ELF-1 (cell line): ENCODE data around the gene SCIN.
A peak's percentile ranks its signal among the peaks of the same experiment; 100 is the strongest.
"Not testable (repeated sequence)": the region's sequence is repeated elsewhere in the genome, so short reads cannot be mapped to it uniquely, and the experiment has no call there.

Experiments
- DNase-seq: peaks from one replicate; pipeline ENCODE4 v3.0.0-alpha.2; 2016; ENCODE audit warnings: low read depth, low spot score

Gene SCIN

DNA sequence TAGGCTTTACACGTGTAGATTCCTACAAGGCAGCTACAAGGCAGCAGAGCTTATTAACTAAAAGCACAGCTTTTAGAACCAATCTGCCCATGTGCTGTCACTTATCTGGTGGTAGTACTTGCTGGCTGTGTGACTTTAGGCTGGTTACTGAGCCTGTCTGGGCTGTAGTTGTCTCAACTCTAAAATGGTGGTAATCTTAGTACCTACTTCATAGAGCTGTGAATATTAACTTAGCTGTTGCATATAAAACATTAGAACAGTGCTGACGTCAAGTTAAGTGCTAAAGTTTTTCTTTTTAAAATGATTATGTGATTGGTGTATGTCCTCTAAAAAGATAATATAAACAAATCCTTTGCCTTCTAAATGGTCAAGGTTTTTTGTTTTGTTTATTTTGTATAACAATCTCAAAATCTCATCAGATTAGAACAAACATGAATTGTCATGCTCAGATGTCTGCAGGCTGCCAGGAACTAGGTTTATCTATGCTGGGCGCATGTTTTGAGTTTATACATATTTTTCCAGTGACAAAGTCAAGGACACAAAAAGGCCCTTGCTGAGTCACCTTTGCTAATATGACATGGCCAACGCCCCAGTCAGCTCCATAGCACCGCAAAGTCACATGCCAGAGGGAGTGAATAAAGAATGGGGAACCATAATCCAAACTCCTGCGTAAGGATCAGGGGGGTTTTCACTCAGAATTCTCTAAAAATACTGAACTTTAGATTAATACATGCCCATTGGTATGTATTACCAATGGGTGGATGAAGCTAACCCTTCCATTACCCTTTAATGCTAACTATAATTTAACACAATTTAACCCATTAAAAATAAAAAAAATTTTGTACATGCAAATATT is 77.1 kb downstream of the SCIN start:
- DNase-seq: no peak

DNA sequence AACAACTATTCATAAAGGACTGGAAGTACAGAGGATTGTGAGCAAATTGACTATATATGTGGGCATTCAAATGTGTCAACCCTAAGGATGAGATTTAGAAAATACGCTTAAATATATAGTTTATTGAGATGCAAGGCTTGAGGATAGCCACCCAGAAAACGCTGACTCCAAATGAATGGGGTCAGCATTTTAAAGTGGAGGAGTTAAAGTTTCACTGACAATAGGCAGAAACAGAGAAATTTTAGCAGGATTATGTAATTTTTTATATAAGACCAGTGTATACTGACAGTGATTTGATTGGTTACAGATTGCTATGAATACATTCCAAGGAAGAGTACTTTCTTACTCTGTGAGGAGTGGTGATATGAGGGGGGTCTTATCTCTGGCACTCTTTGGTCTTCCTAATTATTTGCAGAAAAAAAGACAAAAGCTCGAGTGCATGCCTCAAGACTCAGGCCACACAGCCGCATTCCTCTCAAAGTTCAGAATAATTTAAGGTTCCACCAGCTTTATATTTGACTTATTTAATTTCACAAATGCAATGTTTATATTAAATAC is 78.3 kb downstream of the SCIN start:
- DNase-seq: no peak

DNA sequence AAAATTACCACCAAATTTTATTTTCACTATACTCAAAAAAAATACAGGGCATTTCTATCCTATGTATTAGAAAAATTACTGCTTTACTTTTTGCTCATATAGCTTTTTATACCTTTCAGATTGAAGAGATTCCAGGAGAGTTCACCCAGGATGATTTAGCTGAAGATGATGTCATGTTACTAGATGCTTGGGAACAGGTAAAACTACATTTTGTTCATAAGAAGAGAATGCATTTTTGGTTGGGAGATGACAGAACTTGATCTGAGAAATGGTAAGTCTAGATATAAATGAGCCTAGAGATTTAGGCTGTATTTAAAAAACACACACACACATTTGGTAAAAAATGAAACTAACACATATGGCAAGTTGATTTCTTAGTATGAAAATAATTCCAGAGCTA is 78.8 kb downstream of the SCIN start:
- no peak for DNase-seq

DNA sequence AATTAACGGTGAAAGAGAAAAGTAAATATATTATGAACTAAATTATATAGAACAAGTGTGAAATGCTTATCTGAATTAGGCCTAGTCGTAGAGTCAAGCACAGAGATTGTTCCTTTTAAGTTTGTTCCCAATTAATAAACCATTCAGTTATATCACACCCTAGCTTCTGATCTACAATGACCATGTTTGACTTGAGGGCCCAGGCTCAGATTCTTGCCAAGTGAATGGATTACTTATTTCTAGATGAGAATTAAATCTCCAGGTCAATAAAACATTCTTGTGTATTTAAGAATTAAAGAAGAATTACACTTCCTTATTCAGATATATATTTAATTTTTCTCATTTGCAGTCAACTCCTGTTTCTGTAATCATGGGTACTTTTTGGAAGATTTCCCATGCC is 79.6 kb downstream of the SCIN start:
- no peak for DNase-seq

DNA sequence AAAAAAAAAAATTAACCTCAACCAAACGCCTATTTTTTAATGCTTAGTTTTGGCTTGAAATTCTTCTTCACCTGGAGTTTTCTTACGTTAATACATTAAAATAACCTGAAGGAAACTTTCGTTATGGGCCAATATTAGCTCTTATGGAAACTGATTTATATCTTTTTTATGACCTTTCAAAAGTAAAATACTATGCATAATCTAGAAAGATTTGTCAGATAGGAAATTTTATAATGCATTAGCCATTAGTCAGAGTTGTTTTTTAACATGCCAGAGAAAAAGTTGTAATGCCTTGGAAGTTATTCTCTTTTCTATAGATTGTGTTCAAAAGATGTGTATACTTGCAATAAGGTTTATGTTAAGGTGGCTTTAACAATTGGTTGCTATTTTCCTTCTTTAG is 82.6 kb downstream of the SCIN start:
- DNase-seq: no peak

DNA sequence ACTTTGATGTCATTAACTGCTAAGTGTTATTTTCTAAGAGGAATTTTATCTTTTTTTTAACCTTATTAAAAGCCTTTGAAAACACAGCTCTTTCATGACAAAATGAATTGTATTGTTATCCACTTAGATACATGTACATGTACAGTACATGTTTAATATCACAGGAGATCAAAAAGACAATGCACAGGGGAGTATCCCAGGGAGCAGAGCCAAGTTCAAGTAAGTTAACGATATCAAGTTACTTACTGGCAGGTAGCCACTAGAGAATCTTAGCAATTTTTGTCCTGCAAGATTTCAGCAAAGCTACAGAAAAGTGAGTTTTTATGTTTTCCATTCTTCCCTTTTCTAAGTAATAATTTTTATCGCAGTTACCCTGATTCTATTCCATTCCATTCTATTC is 83.0 kb downstream of the SCIN start:
- DNase-seq: no peak

DNA sequence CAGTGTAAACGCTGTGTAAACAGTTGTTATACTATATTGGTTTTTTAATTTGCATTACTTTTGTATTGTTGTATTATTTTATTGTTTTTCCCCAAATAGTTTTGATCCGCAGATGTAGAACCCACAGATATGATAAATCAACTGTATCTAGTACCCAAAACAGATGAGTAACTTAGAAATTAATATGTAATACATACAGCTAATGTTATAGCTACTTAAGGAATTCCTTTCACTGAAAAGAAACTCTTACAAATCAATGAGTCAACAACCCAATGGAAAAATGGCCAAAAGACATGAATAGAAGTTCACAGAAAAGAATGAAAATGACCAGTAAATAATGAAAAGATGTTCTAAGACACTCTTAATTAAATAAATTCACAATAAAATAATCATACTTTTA is 84.6 kb downstream of the SCIN start:
- no peak for DNase-seq

DNA sequence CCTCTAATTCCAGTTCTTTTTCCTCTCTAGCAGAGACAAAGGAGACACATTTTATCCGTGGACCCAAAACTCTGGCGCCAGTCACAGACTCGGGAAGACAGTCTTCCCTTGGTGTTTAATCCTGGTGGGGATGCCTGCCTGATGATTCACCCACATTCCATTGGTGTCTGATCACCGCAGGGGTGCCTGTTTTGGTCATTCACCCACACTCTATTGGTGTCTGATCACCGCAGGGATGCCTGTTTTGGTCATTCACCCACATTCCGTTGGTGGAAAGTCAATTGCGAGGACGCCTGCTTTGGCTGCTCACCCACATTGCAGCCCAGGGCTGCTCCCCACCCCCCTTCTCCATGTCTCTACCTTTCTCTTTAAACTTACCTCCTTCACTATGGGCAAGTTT is 89.9 kb downstream of the SCIN start:
- peak; percentile 59 for DNase-seq

DNA sequence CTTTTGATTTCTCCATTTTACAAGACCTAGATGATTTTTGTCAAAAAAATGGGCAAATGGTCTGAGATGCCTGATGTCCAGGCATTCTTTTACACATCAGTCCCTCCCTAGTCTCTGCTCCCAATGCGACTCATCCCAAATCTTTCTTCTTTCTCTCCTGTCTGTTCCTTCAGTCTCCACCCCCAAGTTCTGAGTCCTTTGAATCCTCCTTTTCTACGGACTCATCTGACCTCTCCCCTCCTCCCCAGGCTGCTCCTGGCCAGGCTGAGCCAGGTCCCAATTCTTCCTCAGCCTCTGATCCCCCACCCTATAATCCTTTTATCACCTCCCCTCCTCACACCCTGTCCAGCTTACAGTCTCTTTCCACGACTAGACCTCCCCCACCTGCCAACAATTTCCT is 90.5 kb downstream of the SCIN start:
- DNase-seq: not testable (repeated sequence)

DNA sequence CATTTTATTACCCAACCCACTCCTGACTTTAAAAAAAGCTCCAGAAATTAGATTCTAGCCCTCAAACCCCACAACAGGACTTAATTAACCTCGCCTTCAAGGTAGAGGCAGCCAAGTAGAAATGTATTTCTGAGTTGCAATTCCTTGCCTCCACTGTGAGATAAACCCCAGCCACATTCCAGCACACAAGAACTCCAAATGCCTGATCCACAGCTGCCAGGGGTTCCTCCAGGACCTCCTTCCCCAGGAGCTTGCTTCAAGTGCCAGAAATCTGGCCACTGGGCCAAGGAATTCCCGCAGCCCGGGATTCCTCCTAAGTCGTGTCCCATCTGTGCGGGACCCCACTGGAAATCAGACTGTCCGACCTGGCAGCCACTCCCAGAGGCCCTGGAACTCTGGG is 91.1 kb downstream of the SCIN start:
- no peak for DNase-seq

DNA sequence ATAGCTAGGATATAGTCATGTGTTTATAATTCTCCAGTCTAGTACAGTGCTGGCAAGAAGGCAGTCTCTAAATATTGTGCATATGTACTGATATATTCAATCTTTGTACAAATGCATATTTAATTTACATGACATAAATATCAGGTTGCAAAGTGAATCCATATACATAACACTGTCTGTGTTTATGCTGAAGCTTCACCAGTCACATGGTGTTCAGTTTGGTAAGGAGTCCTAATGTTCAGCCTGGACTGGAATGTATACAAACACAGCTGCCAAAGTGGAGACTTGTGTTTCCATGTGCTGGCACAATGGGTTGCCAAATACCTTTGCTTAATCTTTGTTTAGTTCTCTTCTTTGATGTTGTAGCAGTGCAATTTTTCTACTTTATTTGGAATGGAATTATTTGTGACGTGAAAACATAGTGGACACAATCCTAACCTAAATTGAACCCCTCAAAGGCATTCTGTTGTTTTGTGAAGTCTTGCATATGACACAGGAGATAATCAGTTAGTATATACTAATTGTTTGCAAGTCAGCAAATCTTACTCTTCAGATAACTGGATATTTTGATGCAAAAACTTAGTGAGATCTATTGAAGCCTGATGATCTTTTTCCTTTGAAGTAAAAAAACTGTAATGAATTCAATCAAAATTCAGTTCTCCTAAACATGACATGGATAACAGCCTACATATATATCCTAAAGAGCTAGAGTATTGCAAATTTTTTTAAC is 99.6 kb downstream of the SCIN start:
- no peak for DNase-seq

DNA sequence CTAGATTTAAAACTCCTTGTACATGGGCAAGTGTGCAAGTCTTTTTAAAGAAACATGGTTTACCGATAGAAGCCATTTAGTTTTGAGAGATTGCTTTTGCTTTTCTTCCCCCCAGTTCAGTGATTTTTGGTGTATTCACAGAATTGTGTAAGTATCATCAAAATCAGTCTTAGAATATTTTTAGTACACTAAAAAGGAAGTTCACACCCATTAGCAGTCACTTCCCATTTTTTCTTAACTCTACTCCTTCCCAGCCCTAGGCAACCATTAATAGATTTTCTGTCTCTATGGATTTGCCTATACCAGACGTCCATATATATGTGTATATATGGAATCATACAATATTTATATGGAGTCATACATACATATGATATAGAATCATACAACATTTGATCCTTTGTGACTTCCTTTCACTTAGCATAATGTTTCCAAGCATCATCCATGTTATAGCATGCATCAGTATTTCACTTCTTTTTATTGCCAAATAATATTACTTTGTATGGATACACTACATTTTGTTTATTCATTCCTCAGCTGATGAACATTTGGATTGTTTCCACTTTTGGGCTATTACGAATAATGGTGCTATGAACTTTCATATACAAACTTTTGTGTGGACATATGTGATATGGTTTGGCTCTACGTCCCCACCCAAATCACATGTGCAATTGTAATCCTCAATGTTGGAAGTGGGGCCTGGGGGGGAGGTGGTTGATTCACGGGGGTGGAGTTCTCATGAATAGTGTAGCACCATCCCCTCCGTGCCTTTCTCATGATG is 100.4 kb downstream of the SCIN start:
- no peak for DNase-seq

DNA sequence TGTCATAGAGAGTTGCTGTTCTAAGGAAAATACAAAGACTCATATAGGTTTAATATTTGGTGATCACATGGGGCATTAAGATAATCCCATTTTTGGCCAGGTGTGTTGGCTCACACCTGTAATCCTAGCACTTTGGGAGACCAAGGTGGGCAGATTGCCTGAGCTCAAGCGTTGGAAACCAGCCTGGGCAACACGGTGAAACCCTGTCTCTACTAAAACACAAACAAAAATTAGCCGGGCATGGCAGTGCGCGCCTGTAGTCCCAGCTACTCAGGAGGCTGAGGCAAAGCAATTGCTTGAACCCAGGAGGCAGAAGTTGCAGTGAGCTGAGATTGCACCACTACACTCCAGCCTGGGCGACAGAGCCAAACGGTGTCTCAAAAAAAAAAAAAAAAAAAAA is 102.9 kb downstream of the SCIN start:
- DNase-seq: not testable (repeated sequence)

DNA sequence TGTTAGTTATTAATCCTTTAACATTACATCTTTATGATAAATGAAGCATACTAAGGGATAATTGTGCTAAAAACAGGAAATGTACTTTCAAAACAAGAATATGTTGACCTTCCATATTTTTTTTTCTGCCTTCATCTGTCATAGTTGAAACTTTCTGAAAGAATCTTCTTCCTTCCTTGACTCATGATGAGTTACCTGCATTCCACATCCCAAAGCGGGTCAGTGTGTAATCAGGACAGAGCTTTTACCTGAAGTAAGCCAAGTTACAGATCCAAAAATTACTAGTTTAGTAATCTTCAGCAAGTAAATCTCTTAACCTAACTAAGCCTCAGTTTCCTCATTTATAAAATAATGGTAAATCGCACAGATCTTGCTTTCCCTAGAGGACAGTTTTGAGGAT is 103.5 kb downstream of the SCIN start:
- DNase-seq: no peak

DNA sequence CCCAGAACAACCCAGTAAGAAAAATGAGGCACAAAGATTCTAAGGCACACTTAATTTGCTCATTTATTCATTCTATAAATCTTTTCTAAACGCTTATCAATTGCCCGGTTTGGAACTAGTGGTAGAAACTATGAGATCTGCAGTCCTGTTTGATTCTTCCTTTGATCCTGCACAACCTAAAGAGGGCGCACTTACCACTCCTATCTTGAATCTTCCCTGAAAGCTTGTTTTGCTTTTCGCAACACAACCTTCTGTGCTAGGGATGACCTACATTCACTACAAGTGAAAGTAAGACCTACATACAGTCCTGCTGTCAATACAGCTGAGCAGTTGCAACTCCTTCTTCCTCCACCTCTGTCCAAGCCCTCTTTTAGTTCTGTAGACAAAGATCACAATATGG is 104.3 kb downstream of the SCIN start:
- peak; percentile 43 for DNase-seq

DNA sequence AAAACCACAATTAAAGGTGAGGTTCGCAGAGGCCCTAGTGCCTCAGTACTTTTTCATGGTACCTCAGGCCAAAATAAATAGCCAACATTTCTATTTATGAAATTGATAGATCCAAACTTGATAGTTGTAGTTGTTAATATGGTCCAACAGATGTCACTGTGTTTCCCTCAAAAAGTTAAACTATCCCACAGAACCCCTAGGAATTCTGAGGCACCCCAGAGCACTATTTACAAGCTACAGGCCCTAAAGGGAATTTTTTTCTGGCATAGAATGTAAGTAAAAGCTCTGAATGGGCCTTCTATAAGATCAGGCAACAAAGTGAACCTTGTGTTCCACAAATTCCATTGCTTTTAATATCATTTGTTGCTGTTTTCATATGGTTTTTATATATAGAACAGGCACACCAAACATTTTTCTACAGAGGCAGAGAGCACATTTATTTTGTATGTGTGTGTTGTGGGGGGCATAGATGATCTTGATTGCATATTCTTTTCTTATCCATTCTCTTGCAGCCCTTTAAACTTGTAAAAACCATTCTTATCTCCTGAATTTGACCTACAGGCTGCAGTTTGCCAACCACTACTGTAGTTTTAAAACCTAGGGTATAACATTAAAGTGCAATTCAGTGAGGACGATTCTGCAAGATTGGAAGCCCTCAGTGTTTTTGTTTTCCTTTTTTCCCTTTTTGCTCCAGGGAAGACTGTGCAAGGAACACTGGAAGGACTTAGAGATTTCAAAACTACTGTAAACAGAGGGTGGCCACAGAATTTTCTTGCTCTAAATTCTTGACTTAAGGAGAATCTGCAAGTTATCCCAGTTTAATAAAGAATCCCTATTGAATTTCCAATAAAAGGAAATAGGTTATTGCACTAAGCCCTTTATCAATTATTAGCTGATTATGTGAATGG is 113.4 kb downstream of the SCIN start:
- no peak for DNase-seq

DNA sequence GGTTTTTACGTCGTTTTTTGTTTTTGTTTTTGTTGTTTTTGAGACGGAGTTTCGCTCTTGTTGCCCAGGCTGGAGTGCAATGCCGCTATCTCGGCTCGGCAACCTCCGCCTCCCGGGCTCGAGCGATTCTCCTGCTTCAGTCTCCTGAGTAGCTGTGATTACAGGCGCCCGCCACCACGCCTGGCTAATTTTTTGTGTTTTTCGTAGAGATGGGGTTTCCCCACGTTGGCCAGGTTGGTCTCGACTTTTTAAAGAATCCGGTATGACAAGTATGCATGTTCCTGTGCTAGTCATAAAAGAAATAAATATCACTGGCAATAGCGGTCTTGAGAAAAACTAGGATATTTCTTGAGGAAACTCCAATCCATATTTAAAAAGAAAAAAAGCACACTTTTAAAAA is 114.2 kb downstream of the SCIN start:
- DNase-seq: no peak

DNA sequence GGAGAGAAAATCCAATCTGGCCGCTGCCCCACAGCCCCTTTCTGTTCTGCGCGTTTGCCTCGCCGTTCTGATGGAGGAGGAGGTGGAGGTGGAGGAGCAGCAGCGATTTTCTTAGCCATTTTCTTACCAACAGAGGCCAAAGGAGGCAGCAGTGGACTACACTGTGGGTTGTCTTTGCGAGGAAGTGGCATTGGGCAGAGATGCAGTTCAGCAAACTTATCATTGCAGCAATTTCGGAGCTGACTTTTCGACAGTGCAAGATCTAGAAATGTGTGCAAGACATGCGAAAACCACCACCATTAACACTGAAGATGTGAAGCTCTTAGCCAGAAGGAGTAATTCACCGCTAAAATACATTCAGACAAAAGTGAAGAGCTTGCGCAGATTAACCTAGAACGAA is 115.0 kb downstream of the SCIN start:
- DNase-seq: peak; percentile 50

DNA sequence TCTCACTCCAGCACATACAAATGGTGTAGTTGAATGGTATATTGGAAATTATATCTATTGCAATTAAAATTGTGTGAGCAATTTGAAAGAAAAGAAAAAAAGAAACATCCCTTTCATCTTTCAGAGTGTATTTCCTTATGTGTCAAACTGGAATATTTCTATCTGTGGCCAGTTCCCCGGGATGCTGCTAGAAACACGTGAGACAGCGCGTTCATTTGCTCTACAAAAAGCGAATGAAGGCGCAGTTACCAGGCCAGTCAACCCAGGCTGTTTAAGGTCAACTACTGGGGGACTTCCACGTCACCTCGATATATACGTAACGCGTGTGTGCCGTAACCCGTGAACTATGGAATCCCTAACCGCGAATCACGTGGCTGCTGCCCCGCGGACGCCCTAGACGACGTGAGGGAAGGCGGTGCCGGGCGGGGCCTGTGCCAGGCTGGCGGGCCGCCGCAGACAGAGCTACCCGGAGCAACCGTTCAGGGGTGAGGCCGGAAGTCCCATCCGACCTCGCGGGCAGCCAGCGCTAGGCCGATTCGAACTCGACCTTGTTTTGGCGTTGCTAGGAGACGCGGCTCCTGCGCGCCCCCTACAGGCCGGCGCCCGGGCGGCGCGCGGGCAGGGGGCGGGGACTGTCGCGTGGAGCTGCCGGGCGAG is 115.8 kb downstream of the SCIN start:
- peak; percentile 97 for DNase-seq

DNA sequence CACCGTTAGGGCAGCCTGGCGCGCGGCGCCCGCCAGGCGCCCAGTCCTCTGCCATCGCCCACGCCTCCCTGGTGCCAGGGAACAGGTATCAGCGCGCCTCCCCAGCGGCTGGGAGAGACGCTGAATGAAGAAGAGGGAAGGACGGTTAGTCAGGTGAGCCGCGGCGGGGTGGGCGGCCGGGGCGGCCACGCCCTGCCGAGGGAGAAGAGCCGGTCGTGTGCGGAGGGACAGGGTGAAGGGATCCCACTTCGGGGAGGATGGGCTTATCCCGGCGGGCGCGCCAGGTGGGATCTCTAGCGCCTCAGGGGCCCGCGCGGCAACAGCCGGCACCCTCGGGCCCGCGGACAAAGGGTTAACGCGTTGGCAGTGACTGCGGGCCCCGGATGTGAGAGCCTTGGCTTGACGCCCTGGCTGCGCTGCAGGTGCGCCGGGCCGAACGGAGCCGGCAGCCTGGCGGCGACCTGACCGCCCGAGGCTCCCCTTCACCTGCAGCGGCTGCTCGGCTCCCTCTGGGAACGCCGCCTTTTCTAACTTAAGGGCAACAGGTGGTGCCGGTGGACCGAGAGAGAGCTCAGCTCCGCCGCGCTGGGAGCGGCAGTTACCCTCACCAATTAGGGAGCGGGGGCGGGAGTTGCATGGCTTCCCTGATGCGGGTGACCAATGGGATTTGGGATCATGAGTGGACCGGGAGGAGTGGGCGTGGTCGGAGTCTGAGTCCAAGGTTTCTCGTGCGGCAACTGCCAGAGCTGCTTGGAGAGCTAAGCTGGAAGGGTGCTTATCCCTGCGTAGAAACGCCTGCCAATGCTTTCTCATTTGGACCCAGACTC is 116.6 kb downstream of the SCIN start, which contains the start of gene ARL4A:
Gene ARL4A (plus strand): TSS at position 743 of the 827 bp plus-strand sequence. CDS start 622 bp downstream, outside the sequence.
- peak; percentile 99 for DNase-seq
